DOHH2 (cell line): ENCODE results near the gene C1QTNF12.

ENCODE experiments used
- H3F3A ChIP-seq: fragments of 200-600 bp; sonication (generic), shearing (Covaris generic); 2 replicates; pipeline ENCODE4 v1.6.0; 2016; ENCODE audit warnings: antibody characterized with exemption, mild to moderate bottlenecking; ENCODE audit not compliant: control insufficient read depth, insufficient read depth
- H3K27ac ChIP-seq: fragments of 200-600 bp; sonication (generic); 2 replicates; pipeline ENCODE4 v1.5.1; 2014; ENCODE audit warnings: low read depth, mild to moderate bottlenecking, low read length, moderate library complexity
- H3K27me3 ChIP-seq: fragments of 200-600 bp; sonication (generic); 2 replicates; pipeline ENCODE4 v1.6.1; 2014; ENCODE audit warnings: mild to moderate bottlenecking, low read length, mixed read lengths; ENCODE audit not compliant: control insufficient read depth
- H3K36me3 ChIP-seq: fragments of 200-600 bp; sonication (generic); 2 replicates; pipeline ENCODE4 v1.6.1; 2014; ENCODE audit warnings: mild to moderate bottlenecking, low read length, moderate library complexity, mixed read lengths; ENCODE audit not compliant: control insufficient read depth
- H3K4me1 ChIP-seq: fragments of 200-600 bp; sonication (generic); 2 replicates; pipeline ENCODE4 v1.6.1; 2014; ENCODE audit warnings: mild to moderate bottlenecking, low read length, mixed read lengths; ENCODE audit not compliant: control insufficient read depth
- H3K4me2 ChIP-seq: fragments of 200-600 bp; sonication (generic); 2 replicates; pipeline ENCODE4 v1.6.0; 2014; ENCODE audit warnings: mild to moderate bottlenecking, low read length, moderate library complexity
- H3K4me3 ChIP-seq: fragments of 200-600 bp; sonication (generic); 2 replicates; pipeline ENCODE4 v1.5.1; 2014; ENCODE audit warnings: mild to moderate bottlenecking, low read length, mixed read lengths
- H3K79me2 ChIP-seq: fragments of 200-600 bp; sonication (generic); 2 replicates; pipeline ENCODE4 v1.6.1; 2014; ENCODE audit warnings: mild to moderate bottlenecking, low read length, mixed read lengths; ENCODE audit not compliant: control insufficient read depth
- H3K9me2 ChIP-seq: fragments of 200-600 bp; sonication (generic); replicated peaks from 2 replicates; pipeline ENCODE4 v1.6.1; 2014; ENCODE audit warnings: mild to moderate bottlenecking, low read length, mixed read lengths; ENCODE audit not compliant: control insufficient read depth
- H3K9me3 ChIP-seq: fragments of 200-600 bp; sonication (generic); 2 replicates; pipeline ENCODE4 v1.6.1; 2014; ENCODE audit warnings: antibody characterized with exemption, low read length, mixed read lengths; ENCODE audit not compliant: control insufficient read depth, insufficient read depth
- H4K20me1 ChIP-seq: fragments of 200-600 bp; sonication (generic); 2 replicates; pipeline ENCODE4 v1.6.0; 2014; ENCODE audit warnings: low read depth, mild to moderate bottlenecking, antibody characterized with exemption, low read length, moderate library complexity; ENCODE audit not compliant: control insufficient read depth, insufficient read depth
- EZH2phosphoT487 ChIP-seq: fragments of 200-600 bp; sonication (generic); IDR thresholded peaks from 2 replicates; pipeline ENCODE4 v1.6.1; 2017; ENCODE audit warnings: borderline replicate concordance, mild to moderate bottlenecking, antibody characterized with exemption, low read length, moderate library complexity, mixed read lengths
- TF ChIP-seq, protein P1 (sequence below): fragments of 200-600 bp; sonication (generic); IDR thresholded peaks from one replicate; pipeline ENCODE4 v1.5.1; 2014; ENCODE audit warnings: antibody characterized with exemption, mild to moderate bottlenecking, low read depth, low read length; ENCODE audit not compliant: poor library complexity, severe bottlenecking

The C1QTNF12 gene

DNA sequence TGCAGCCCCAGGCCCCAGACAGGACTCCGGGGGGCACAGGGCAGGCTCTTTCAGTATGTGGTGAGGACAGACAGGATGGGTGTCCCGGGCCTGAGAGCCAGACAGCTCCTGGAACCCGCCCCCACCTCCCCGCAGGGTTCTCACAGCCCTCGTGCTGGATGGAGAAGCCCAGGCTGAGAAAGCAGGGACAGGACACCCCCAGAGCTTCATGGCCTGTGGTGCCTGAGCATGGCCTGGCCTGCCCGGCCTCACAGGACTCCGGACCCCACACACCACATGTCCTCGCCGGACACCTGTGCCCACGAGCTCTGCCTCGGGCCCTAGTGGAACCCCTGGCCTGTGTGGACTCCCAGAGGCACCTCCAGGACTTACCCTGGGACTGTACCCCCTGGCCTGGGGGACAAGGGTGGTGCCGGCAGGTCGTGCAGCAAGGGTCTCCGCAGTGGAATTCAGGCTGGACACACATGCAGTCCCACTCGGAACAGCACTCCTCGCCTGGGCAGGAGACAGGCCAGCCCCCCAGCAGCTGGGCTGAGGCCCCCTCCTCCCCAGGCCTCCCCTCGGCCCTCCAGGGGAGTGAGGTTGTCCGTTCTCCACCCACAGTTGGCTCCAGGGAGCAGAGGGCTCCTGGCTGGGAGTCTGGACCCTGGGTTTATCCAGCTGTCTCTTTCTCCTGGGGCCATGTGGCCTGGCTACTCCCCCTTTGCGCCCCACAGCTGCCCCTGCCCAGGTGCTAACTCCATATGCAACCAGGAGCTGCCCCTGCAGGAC is 41.3 kb downstream of the C1QTNF12 start:
- Histone ChIP-seq H3K27me3 (peaks cover 64% of the 10 kb centered on the region), H4K20me1 (0 out of 2 replicates have a peak, but pooled peaks cover 5% of the 10 kb centered on the region), H3K4me3 (no peak overlapping the region), H3K4me1 (peaks cover 25% of the 10 kb centered on the region), H3K9me3 (no peaks in the 10 kb centered on the region), H3K27ac (no peak overlapping the region), H3F3A (no peaks in the 10 kb centered on the region), H3K4me2 (no peak overlapping the region), H3K36me3 (no peaks in the 10 kb centered on the region), H3K79me2 (no peaks in the 10 kb centered on the region), H3K9me2 (no peaks in the 10 kb centered on the region)
- TF ChIP-seq, protein P1, sequence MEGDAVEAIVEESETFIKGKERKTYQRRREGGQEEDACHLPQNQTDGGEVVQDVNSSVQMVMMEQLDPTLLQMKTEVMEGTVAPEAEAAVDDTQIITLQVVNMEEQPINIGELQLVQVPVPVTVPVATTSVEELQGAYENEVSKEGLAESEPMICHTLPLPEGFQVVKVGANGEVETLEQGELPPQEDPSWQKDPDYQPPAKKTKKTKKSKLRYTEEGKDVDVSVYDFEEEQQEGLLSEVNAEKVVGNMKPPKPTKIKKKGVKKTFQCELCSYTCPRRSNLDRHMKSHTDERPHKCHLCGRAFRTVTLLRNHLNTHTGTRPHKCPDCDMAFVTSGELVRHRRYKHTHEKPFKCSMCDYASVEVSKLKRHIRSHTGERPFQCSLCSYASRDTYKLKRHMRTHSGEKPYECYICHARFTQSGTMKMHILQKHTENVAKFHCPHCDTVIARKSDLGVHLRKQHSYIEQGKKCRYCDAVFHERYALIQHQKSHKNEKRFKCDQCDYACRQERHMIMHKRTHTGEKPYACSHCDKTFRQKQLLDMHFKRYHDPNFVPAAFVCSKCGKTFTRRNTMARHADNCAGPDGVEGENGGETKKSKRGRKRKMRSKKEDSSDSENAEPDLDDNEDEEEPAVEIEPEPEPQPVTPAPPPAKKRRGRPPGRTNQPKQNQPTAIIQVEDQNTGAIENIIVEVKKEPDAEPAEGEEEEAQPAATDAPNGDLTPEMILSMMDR: no peak
- TF ChIP-seq EZH2phosphoT487: no peak

DNA sequence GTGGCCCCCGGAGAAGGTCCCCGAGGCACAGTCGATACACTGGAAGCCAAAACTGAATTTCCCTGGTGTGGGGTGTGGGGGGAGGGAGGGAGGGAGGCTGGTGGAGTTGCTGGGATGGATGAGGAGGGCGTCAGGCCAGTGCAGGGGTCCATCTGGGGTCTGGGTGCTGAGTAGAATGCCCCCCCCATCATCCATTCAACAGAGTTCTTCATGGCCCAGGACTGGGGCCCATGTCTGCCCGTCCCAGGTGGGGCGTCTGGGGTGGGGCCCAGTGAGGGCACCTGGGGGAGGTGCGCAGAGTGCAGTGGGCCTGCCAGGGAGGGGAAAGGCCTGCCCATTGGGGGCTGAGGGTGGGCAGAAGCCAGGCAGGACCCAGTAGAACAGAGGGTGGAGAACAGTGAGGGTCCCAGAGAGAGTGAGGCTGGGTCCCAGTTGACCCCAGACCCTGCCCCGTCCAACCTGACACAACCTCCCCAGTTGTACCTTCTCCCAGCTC is 42.0 kb downstream of the C1QTNF12 start:
- 0 out of 2 replicates have a peak, but pooled peaks cover 5% of the 10 kb centered on the region for H4K20me1 ChIP-seq
- no peaks in the 10 kb centered on the region for H3K79me2 ChIP-seq
- H3K4me1 ChIP-seq: peaks cover 25% of the 10 kb centered on the region
- no peak overlapping the region for H3K4me2 ChIP-seq
- no peaks in the 10 kb centered on the region for H3K36me3 ChIP-seq
- H3K9me3 ChIP-seq: no peaks in the 10 kb centered on the region
- H3F3A ChIP-seq: no peaks in the 10 kb centered on the region
- no peak overlapping the region for H3K4me3 ChIP-seq
- H3K27ac ChIP-seq: no peak overlapping the region
- peaks cover 60% of the 10 kb centered on the region for H3K27me3 ChIP-seq
- TF ChIP-seq, protein P1: no peak
- no peak for TF ChIP-seq EZH2phosphoT487
- H3K9me2 ChIP-seq: no peaks in the 10 kb centered on the region

DNA sequence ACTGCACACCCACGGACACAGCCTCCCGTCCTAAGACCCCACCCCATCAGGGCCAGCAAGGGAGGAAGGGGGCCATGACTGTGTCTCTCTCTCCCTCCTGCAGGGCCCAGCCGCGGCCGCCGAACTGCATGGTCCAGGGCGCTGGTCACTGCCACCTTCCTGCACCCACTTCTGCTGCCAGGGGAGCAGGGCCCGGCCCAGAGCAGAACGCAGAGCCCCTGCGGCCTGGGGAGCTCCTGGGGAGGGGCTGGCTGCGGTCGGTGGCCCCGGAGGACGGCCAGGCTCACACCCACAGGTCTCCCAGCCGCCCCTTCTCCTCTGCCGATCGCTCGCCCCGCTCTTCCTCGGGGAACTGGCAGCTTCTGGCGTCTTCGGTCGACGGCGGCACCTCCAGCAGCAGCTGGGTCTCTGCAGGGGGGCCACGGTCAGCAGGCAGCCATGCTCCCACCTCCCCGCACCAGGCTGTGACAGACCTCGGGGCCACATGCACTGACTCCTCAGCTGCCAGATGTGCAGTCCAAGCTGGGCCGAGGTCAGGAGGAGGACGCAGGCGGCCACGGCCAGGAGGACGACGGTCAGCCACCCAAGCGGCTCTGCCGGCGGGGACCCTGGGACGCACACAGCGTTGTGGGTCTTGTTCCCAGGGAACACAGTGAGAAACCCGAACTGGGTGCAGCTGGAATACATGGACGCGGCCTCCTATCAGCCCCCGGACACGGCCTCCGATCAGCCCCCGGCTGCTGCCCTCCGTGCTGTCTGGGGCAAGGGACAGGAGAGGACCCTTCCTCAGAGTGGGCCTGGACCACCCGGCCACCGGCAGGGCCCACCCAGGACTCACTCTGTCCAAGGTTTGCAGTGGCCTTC is 42.7 kb downstream of the C1QTNF12 start:
- H3K4me2 ChIP-seq: no peak overlapping the region
- peaks cover 21% of the 10 kb centered on the region for H3K4me1 ChIP-seq
- H3K27me3 ChIP-seq: peaks cover 53% of the 10 kb centered on the region
- no peak overlapping the region for H3K27ac ChIP-seq
- H3K9me3 ChIP-seq: no peaks in the 10 kb centered on the region
- H3K79me2 ChIP-seq: no peaks in the 10 kb centered on the region
- no peak overlapping the region for H3K4me3 ChIP-seq
- H3F3A ChIP-seq: no peaks in the 10 kb centered on the region
- TF ChIP-seq EZH2phosphoT487: no peak
- TF ChIP-seq, protein P1: no peak
- H3K36me3 ChIP-seq: no peaks in the 10 kb centered on the region
- H3K9me2 ChIP-seq: no peaks in the 10 kb centered on the region
- H4K20me1 ChIP-seq: 0 out of 2 replicates have a peak, but pooled peaks cover 5% of the 10 kb centered on the region
